DND-41 (cell line): ENCODE results near the gene ACAD10.

Source experiments
- ATAC-seq: fragments of 200-7000 bp; cut with Tn5 transposase; 3 replicates; pipeline ENCODE4 v1.9.1; 2021; ENCODE audit warnings: low read depth; ENCODE audit not compliant: insufficient read depth
- DNase-seq: peaks from one replicate; pipeline ENCODE4 v3.0.0-alpha.2; 2020
- H2AFZ ChIP-seq: 2 replicates; pipeline ENCODE4 v1.6.0; 2012; ENCODE audit warnings: low read depth, low read length
- H3K27ac ChIP-seq: 2 replicates; pipeline ENCODE4 v1.5.1; 2012; ENCODE audit warnings: low read length, inconsistent platforms
- H3K27me3 ChIP-seq: fragments of 200-600 bp; sonication (generic); 2 replicates; pipeline ENCODE4 v1.6.0; 2012; ENCODE audit warnings: low read length, mild to moderate bottlenecking, inconsistent platforms; ENCODE audit not compliant: insufficient read depth, poor library complexity
- H3K36me3 ChIP-seq: 2 replicates; pipeline ENCODE4 v1.5.1; 2012; ENCODE audit warnings: low read length, inconsistent platforms; ENCODE audit not compliant: insufficient read depth
- H3K4me1 ChIP-seq: 2 replicates; pipeline ENCODE4 v1.5.1; 2012; ENCODE audit warnings: mild to moderate bottlenecking, low read length; ENCODE audit not compliant: insufficient read depth
- H3K4me2 ChIP-seq: 2 replicates; pipeline ENCODE4 v1.6.0; 2012; ENCODE audit warnings: mild to moderate bottlenecking, moderate library complexity, low read length, inconsistent platforms; ENCODE audit not compliant: insufficient read depth
- H3K4me3 ChIP-seq, 2 experiments: fragments of 200-600 bp in 1 of 2; shearing (Covaris generic) in 1 of 2; 2 replicates each; pipeline ENCODE4 v1.5.1; 2012 to 2016; ENCODE audit warnings: inconsistent platforms in 2 of 2, low read length in 2 of 2, mild to moderate bottlenecking in 2 of 2, low read depth in 1 of 2, moderate library complexity in 1 of 2
- H3K79me2 ChIP-seq: 2 replicates; pipeline ENCODE4 v1.6.0; 2012; ENCODE audit warnings: low read length, inconsistent platforms; ENCODE audit not compliant: insufficient read depth
- H3K9ac ChIP-seq: 2 replicates; pipeline ENCODE4 v1.6.0; 2012; ENCODE audit warnings: low read depth, mild to moderate bottlenecking, inconsistent platforms, low read length, moderate library complexity
- H3K9me3 ChIP-seq: 2 replicates; pipeline ENCODE4 v1.5.1; 2012; ENCODE audit warnings: low read length, moderate library complexity, mild to moderate bottlenecking, inconsistent platforms; ENCODE audit not compliant: insufficient read depth, severe bottlenecking
- H4K20me1 ChIP-seq: 2 replicates; pipeline ENCODE4 v1.6.0; 2012; ENCODE audit warnings: low read length; ENCODE audit not compliant: insufficient read depth
- CTCF ChIP-seq: IDR thresholded peaks from 2 replicates; pipeline ENCODE4 v1.5.1; 2012; ENCODE audit warnings: borderline replicate concordance, low read length, moderate library complexity, mild to moderate bottlenecking; ENCODE audit not compliant: poor library complexity, severe bottlenecking; ENCODE audit errors: extremely low read depth
- EZH2 ChIP-seq: IDR thresholded peaks from 3 replicates; pipeline ENCODE4 v1.6.1; 2012; ENCODE audit warnings: borderline replicate concordance, low read depth, mild to moderate bottlenecking, moderate library complexity, low read length, inconsistent platforms; ENCODE audit not compliant: severe bottlenecking

ACAD10 gene

GRCh38 chr12:111747333-111747732, 61.5 kb downstream of the ACAD10 start:
- DNase-seq (no peak), ATAC-seq (no peak)
- Histone ChIP-seq H3K4me3 (no peak overlapping the region), H3K9ac (no peak overlapping the region), H4K20me1 (no peaks in the 10 kb centered on the region), H3K4me1 (no peaks in the 10 kb centered on the region), H3K79me2 (no peaks in the 10 kb centered on the region), H3K36me3 (peaks cover 45% of the 10 kb centered on the region), H3K4me2 (no peak overlapping the region), H2AFZ (no peak overlapping the region), H3K27ac (no peak overlapping the region), H3K9me3 (no peaks in the 10 kb centered on the region), H3K27me3 (no peaks in the 10 kb centered on the region)
- TF ChIP-seq CTCF = no peak
- TF ChIP-seq EZH2 = no peak

- Histone ChIP-seq H3K4me1 (no peaks in the 10 kb centered on the region), H3K9me3 (no peaks in the 10 kb centered on the region), H3K9ac (no peak overlapping the region), H3K4me3 (no peak overlapping the region), H3K36me3 (peaks cover 45% of the 10 kb centered on the region), H3K4me2 (no peak overlapping the region), H2AFZ (no peak overlapping the region), H4K20me1 (no peaks in the 10 kb centered on the region), H3K27me3 (no peaks in the 10 kb centered on the region), H3K27ac (no peak overlapping the region), H3K79me2 (no peaks in the 10 kb centered on the region)
- TF ChIP-seq EZH2 (no peak), CTCF (no peak)
- ATAC-seq = no peak
- no peak for DNase-seq
These were observed 62.4 kb downstream of the ACAD10 start for GRCh38 chr12:111748151-111748672.

- H3K27me3 ChIP-seq = no peaks in the 10 kb centered on the region
- H3K79me2 ChIP-seq = no peaks in the 10 kb centered on the region
- peaks cover 47% of the 10 kb centered on the region for H3K36me3 ChIP-seq
- H4K20me1 ChIP-seq = no peaks in the 10 kb centered on the region; the same call in 1 of the 2 replicates
- DNase-seq (no peak), ATAC-seq (no peak)
- H2AFZ ChIP-seq = no peak overlapping the region
- no peaks in the 10 kb centered on the region for H3K4me1 ChIP-seq
- H3K4me2 ChIP-seq = no peak overlapping the region
- H3K27ac ChIP-seq = no peak overlapping the region
- TF ChIP-seq EZH2 = no peak
- no peak overlapping the region for H3K9ac ChIP-seq
- no peak overlapping the region for H3K4me3 ChIP-seq
- H3K9me3 ChIP-seq = no peaks in the 10 kb centered on the region
These were observed 63.0 kb downstream of the ACAD10 start for GRCh38 chr12:111748867-111749266.

GRCh38 chr12:111749391-111749790, 63.5 kb downstream of the ACAD10 start:
- ATAC-seq = no peak
- no peaks in the 10 kb centered on the region for H3K9me3 ChIP-seq

More at GRCh38 chr12:111749391-111749790, 63.5 kb downstream of the ACAD10 start:
- Histone ChIP-seq H3K4me3 (no peak overlapping the region), H3K4me2 (no peak overlapping the region), H2AFZ (no peak overlapping the region), H3K27ac (no peak overlapping the region), H4K20me1 (no peaks in the 10 kb centered on the region; the same call in 1 of the 2 replicates), H3K4me1 (no peaks in the 10 kb centered on the region), H3K36me3 (peaks cover 43% of the 10 kb centered on the region), H3K79me2 (no peaks in the 10 kb centered on the region), H3K27me3 (no peaks in the 10 kb centered on the region), H3K9ac (no peak overlapping the region)
- TF ChIP-seq CTCF (no peak), EZH2 (no peak)
- no peak for DNase-seq
